DND-41 (cell line): ENCODE measurements around the gene IL1RAPL2.

Experiments
- EZH2 ChIP-seq: IDR thresholded peaks from 3 replicates; pipeline ENCODE4 v1.6.1; 2012; ENCODE audit warnings: borderline replicate concordance, low read depth, mild to moderate bottlenecking, moderate library complexity, low read length, inconsistent platforms; ENCODE audit not compliant: severe bottlenecking
- TF ChIP-seq, protein P1 (sequence below): IDR thresholded peaks from 2 replicates; pipeline ENCODE4 v1.5.1; 2012; ENCODE audit warnings: borderline replicate concordance, low read length, moderate library complexity, mild to moderate bottlenecking; ENCODE audit not compliant: poor library complexity, severe bottlenecking; ENCODE audit errors: extremely low read depth

- TF ChIP-seq, protein P1, sequence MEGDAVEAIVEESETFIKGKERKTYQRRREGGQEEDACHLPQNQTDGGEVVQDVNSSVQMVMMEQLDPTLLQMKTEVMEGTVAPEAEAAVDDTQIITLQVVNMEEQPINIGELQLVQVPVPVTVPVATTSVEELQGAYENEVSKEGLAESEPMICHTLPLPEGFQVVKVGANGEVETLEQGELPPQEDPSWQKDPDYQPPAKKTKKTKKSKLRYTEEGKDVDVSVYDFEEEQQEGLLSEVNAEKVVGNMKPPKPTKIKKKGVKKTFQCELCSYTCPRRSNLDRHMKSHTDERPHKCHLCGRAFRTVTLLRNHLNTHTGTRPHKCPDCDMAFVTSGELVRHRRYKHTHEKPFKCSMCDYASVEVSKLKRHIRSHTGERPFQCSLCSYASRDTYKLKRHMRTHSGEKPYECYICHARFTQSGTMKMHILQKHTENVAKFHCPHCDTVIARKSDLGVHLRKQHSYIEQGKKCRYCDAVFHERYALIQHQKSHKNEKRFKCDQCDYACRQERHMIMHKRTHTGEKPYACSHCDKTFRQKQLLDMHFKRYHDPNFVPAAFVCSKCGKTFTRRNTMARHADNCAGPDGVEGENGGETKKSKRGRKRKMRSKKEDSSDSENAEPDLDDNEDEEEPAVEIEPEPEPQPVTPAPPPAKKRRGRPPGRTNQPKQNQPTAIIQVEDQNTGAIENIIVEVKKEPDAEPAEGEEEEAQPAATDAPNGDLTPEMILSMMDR: no peak
- no peak for TF ChIP-seq EZH2
Observed at GRCh38 chrX:105461016-105461415, 895.0 kb downstream of the IL1RAPL2 start.
